ENCODE results near the gene TBC1D22B.

- no peak for TF ChIP-seq KDM1A (IDR thresholded peaks at IDR 0.05; ENCODE audit: low read depth)
- TF ChIP-seq ZFP36 (IDR thresholded peaks at IDR 0.05; ENCODE audit: borderline replicate concordance, partially characterized antibody): no peak
- TF ChIP-seq HEYL (CRISPR knock-in tag; IDR thresholded peaks at IDR 0.05): no peak
- TF ChIP-seq EP300 (IDR thresholded peaks at IDR 0.05): no peak
- no peak for TF ChIP-seq ESRRA (IDR thresholded peaks at IDR 0.05; ENCODE audit: borderline replicate concordance, low read length)
Observed at GRCh38 chr6:37320646-37321045, 63.1 kb downstream of the TBC1D22B start.
